Activated CD4-positive, CD25-positive, alpha-beta regulatory T cell (primary cell): ENCODE measurements around the gene S100A12.

Experiments used
- DNase-seq, 4 experiments: peaks; one replicate each; lab custom pipeline; 2025; lab: John Stamatoyannopoulos, UW

Gene S100A12

DNA sequence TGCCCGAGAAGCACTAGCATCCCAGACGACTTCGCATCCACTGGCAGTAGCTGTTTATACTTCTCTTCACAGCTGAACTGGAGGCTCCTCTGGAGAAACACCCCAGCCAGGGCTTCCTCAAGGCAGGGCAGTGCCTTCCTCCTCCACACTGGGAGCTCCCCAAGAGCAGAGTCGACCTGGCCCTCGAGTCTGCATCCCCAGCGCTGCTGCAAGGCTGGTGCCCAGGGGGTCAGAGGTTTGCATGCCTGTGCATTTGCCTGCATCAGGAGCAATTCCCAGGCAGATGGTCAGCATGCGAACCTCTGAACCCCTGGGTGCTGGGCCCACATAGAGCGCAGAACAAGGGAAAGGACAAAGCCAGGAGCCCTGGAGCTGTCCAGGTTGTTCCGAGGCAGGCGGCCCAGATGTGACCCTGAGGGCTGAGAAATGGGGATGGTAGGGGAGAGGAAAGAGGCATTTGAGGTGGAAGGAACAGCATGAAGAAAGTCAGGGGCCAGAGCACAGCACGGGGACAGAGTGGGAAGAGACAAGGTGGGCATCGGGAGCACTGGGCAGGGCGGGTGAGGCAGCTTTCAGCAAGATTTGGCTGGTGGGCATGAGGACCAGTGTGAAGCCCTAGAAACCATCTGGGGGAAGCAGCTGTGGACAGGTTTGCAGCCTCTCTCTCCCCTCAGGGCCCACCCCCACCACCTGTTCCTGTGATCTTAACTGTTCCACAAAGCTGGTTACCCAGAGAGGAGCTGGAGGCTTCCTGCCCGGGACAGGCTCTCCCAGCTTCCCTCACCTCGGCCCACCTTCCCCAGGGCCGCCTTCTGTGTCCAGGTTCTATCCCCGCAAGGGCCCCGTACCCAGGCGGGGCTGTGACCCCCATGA is 21.9 kb upstream of the S100A12 start:
- no peak for DNase-seq

GRCh38 chr1:153396461-153396860 is 21.0 kb upstream of the S100A12 start:
- no peak for DNase-seq

- DNase-seq = no peak
Measured at GRCh38 chr1:153395776-153396175, 20.4 kb upstream of the S100A12 start.

GRCh38 chr1:153395136-153395685 is 19.8 kb upstream of the S100A12 start:
- no peak for DNase-seq

DNA sequence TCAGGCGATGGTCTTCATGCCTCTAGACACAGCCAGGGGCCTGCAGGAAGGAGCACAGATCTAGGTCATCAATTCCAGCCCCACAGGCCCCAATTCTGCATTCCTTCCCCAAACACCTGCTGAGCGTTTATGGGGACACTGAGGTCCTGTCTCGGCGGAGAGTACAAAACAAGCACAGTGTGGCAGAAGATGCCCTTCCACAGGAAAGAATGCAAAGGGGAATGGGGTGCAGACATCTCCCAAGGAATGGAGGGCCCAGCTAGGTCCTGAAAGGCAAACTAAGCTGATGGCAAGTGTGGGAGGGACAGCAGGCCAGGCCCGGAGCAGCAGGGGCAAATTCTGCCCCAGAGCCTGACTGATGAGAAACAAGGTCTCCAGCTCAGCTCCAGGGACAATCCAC is 19.0 kb upstream of the S100A12 start:
- no peak for DNase-seq

- no peak for DNase-seq
Measured at GRCh38 chr1:153393926-153394325, 18.5 kb upstream of the S100A12 start.

- DNase-seq = no peak
Measured at GRCh38 chr1:153392822-153393221, 17.4 kb upstream of the S100A12 start.

GRCh38 chr1:153392258-153392657 is 16.8 kb upstream of the S100A12 start:
- DNase-seq = no peak

DNA sequence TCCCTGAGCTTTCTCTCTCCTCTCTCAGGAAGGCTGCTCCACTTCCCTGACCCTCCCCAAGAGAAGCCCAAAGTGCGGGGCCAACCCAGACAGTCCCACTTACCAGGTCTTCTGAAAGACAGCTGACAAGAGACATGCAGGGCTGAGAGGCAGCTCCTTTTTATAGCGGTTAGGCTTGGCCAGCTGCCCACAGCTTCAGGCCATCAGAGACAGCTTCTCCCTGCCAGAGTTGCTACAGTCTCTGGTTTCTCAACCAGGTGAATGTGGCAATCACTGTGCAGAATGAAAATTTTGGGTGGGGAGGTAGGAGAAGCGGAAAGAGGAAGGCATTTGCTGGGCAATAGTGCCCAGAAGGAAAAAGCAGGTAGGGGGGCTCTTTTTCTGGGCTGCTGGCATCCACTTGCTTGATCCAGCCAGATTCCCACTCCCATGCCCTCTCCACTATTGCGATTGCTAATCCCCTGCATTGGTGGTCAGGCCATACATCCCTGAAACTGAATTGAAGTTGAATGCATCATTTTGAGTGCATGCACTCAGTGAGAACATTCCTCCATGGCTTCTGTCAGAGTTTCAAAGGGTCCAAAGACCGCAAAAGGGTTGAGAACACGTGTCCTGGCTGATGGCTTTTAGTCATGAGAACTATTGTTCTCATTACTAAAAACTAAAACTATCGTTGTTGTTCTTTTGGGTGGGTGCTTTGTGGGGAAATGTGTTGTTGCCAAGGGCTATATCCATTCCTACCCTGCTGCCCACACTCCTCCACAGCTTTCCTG is 15.7 kb upstream of the S100A12 start, which contains the start of gene S100A8:
Gene S100A8 (minus strand): TSS at position 136 of the 773 bp plus-strand sequence. CDS start 538 bp downstream, outside the sequence.
- DNase-seq = no peak

GRCh38 chr1:153389973-153390879 is 14.8 kb upstream of the S100A12 start:
- DNase-seq = no peak

DNA sequence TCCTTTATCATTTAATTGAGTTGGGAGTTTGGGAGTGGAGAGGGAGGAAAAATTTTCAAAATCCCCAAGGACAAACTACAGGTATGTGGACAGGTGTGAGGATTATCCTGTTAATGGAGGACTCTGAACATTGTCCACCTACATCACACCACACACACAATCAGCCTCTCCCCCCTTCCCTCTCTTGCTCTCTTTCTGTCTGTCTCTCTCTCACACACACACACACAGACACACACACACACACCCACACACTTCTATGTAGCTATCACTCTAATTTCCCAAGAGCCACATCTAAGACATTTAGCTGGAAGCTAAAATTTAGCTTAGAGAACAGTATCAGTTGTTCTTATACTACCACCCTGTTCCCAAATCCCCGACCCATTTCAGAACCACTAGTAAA is 14.0 kb upstream of the S100A12 start:
- no peak for DNase-seq

DNA sequence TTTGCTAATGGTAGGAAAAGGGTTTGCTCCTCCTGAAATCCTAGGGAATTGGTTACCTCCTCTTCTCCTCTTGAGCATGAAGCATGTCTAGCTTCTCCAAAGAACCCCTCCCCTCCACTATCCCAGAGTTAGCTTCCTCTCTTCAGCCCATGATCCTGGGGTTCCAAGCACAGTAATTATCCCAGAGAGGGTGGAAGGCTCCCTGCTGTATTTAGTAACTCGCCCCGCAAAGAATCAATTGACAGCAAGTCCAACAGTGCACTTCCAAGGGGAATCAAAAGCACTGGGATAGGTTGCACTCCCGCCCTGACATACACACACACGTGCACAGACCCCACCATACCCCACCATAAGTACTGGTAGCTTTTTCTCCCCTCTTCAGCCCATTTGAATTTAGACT is 12.4 kb upstream of the S100A12 start:
- DNase-seq = no peak

GRCh38 chr1:153387001-153387400 is 11.6 kb upstream of the S100A12 start:
- DNase-seq = no peak

DNA sequence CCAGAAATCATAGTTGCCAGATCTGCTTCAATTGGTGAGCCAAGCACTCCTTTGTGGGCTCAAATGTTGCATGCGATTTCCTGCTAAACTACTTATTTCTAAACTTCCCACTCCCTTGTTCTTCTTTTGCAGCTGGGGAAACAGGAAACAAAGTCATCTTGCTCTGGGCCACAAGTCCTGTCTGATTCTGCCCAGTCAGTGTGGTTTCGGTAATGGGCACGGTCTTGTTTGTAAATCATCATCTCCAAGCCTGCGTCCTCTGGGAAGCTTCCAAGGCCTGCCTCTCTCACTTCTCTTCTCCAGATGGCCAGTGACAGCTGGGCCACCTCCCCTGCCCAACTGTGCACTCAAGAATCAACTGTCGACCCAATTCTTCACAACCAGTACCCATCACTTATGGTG is 11.1 kb upstream of the S100A12 start:
- DNase-seq = no peak

- no peak for DNase-seq
Measured at GRCh38 chr1:153384958-153385580, 9.6 kb upstream of the S100A12 start.

GRCh38 chr1:153380711-153381110 is 5.3 kb upstream of the S100A12 start:
- no peak for DNase-seq

GRCh38 chr1:153379591-153379990 is 4.2 kb upstream of the S100A12 start:
- DNase-seq = no peak

GRCh38 chr1:153374071-153374470 is 1.4 kb downstream of the S100A12 start:
- no peak for DNase-seq

- no peak for DNase-seq
Measured at GRCh38 chr1:153372571-153372970, 2.9 kb downstream of the S100A12 start.

DNA sequence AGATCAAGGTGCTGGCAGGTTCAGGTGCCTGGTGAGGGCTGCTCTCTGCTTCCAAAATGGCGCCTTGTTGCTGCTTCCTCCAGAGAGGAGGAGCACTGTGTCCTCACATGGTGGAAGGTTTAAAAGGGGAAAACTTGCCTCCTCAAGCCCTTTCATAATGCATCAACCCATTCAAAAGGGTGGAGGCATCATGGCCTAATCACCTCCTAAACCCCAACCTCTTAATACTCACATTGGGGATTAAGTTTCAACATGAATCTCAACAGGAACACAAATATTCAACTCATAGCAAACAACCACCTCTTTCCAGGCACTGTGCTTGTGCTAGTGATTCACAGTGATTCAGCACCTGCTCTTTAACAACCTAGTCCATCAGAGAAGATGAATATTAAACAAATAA is 4.2 kb downstream of the S100A12 start:
- no peak for DNase-seq

- no peak for DNase-seq
Measured at GRCh38 chr1:153370146-153370545, 5.3 kb downstream of the S100A12 start.
